Tibial nerve (tissue), 4 donors: ENCODE measurements around the gene NCF2. TPM values are rescaled to one million over a fixed set of nuclear protein-coding genes. Genes with fewer than 3 reads are reported as not detected.

ENCODE experiments used
- DNase-seq, 2 donors: peaks; one replicate each; pipeline ENCODE4 v3.0.0-alpha.2; 2019; ENCODE audit warnings: low spot score in 2 of 2
- H3K27ac ChIP-seq, 4 donors: fragments of 200-600 bp; sonication (generic) in 3 of 4; one replicate each; pipeline ENCODE4 v1.5.1; 2017 to 2019; ENCODE audit warnings: mild to moderate bottlenecking in 1 of 4
- H3K27me3 ChIP-seq, 2 donors: fragments of 200-600 bp; sonication (generic) in 1 of 2; one replicate each; pipeline versions ENCODE4 v1.5.1 to v1.6.0; 2017 to 2019
- H3K36me3 ChIP-seq, 3 donors: fragments of 200-600 bp; sonication (generic); one replicate each; pipeline ENCODE4 v1.5.1; 2018 to 2019
- H3K4me1 ChIP-seq, 4 donors: fragments of 200-600 bp; sonication (generic) in 3 of 4; one replicate each; pipeline ENCODE4 v1.5.1; 2017 to 2019
- H3K4me3 ChIP-seq, 4 donors: fragments of 200-600 bp; sonication (generic) in 3 of 4; one replicate each; pipeline ENCODE4 v1.5.1; 2017 to 2019; ENCODE audit warnings: mild to moderate bottlenecking in 1 of 4, moderate library complexity in 1 of 4
- H3K9me3 ChIP-seq, 4 donors: fragments of 200-600 bp; sonication (generic) in 3 of 4; one replicate each; pipeline ENCODE4 v1.5.1; 2017 to 2019
- CTCF ChIP-seq, 5 experiments: fragments of 200-600 bp in 3 of 5; fragments of 450-650 bp in 2 of 5; sonication (generic) in 3 of 5; IDR thresholded peaks; one replicate each; pipeline ENCODE4 v1.5.1; 2016 to 2019; ENCODE audit warnings: antibody characterized with exemption in 5 of 5, mild to moderate bottlenecking in 3 of 5, moderate library complexity in 2 of 5
- EP300 ChIP-seq, 2 donors: sonication (generic); formaldehyde crosslinking; IDR thresholded peaks; one replicate each; pipeline ENCODE4 v1.6.1; 2017; ENCODE audit warnings: antibody characterized with exemption in 2 of 2, mild to moderate bottlenecking in 1 of 2
- POLR2A ChIP-seq, 2 donors: fragments of 450-650 bp; IDR thresholded peaks; one replicate each; pipeline ENCODE4 v1.6.1; 2017; ENCODE audit warnings: antibody characterized with exemption in 2 of 2, mild to moderate bottlenecking in 2 of 2, moderate library complexity in 2 of 2
- WGBS, 2 donors: methylation state at CpG; one replicate each; pipeline ENCODE4 v1.1.5; 2018; 5-methylcytosine and 5-hydroxymethylcytosine counted together
- total RNA-seq, 4 donors: library from RNA; depleted of rRNA; stranded (reverse); fragments of >200 nt; gene quantifications; one replicate each; pipeline ENCODE4 v1.1.0, GENCODE V29; 2016

Gene NCF2
- total RNA-seq, 4 donors from 2014 or later: 9.6 to 21.0 (median 17.1) TPM

GRCh38 chr1:183604038-183604808, 14.0 kb upstream of the NCF2 start:
- H3K27ac ChIP-seq: peak overlapping the region in 2 of 4 donors; percentile 53 to 60
- 46 to 58% methylated on average over 10 of the region's 10 CpGs for WGBS, 2 donors

GRCh38 chr1:183602510-183602909, 12.3 kb upstream of the NCF2 start:
- Histone ChIP-seq H3K27ac (peak overlapping the region in 1 of 4 donors; percentile 43), H3K9me3 (no peaks in the 10 kb centered on the region), H3K27me3 (no peaks in the 10 kb centered on the region), H3K4me1 (peaks cover 0 to 25% (median 6%) of the 10 kb centered on the region in 4 donors), H3K4me3 (no peak overlapping the region), H3K36me3 (no peaks in the 10 kb centered on the region)
- 100% methylated on average over 1 of the region's 1 CpG for WGBS, 2 donors
- TF ChIP-seq EP300 (IDR thresholded peaks at IDR 0.05) (no peak), POLR2A (IDR thresholded peaks at IDR 0.05) (no peak), CTCF (IDR thresholded peaks at IDR 0.05) (no peak)
- DNase-seq: no peak

More at GRCh38 chr1:183604038-183604808, 14.0 kb upstream of the NCF2 start:
- H3K4me3 ChIP-seq: no peak overlapping the region
- DNase-seq: no peak
- no peaks in the 10 kb centered on the region for H3K27me3 ChIP-seq
- H3K9me3 ChIP-seq: no peaks in the 10 kb centered on the region
- H3K4me1 ChIP-seq: peaks cover 0 to 23% (median 11%) of the 10 kb centered on the region in 4 donors
- no peaks in the 10 kb centered on the region for H3K36me3 ChIP-seq
- TF ChIP-seq CTCF (IDR thresholded peaks at IDR 0.05) (no peak), POLR2A (IDR thresholded peaks at IDR 0.05) (no peak), EP300 (IDR thresholded peaks at IDR 0.05) (no peak)

GRCh38 chr1:183600634-183601033, 10.4 kb upstream of the NCF2 start:
- DNase-seq: no peak
- Histone ChIP-seq H3K9me3 (no peaks in the 10 kb centered on the region), H3K27ac (no peak overlapping the region), H3K36me3 (no peaks in the 10 kb centered on the region), H3K4me1 (peaks cover 0 to 25% (median 6%) of the 10 kb centered on the region in 4 donors), H3K4me3 (no peak overlapping the region), H3K27me3 (no peaks in the 10 kb centered on the region)
- TF ChIP-seq CTCF (IDR thresholded peaks at IDR 0.05) (no peak), EP300 (IDR thresholded peaks at IDR 0.05) (no peak), POLR2A (IDR thresholded peaks at IDR 0.05) (no peak)
- WGBS, 2 donors: 82 to 93% methylated on average over 3 of the region's 3 CpGs

GRCh38 chr1:183600136-183600535, 9.9 kb upstream of the NCF2 start:
- Histone ChIP-seq H3K4me1 (peaks cover 0 to 25% (median 6%) of the 10 kb centered on the region in 4 donors), H3K27me3 (no peaks in the 10 kb centered on the region), H3K27ac (no peak overlapping the region), H3K9me3 (no peaks in the 10 kb centered on the region), H3K36me3 (no peaks in the 10 kb centered on the region), H3K4me3 (no peak overlapping the region)
- WGBS, 2 donors: 75 to 76% methylated on average over 3 of the region's 3 CpGs
- no peak for TF ChIP-seq POLR2A (IDR thresholded peaks at IDR 0.05)
- TF ChIP-seq EP300 (IDR thresholded peaks at IDR 0.05): peak in 1 of 2 donors; percentile 77
- DNase-seq: peak in 1 of 2 donors; percentile 66

GRCh38 chr1:183598386-183598785, 8.1 kb upstream of the NCF2 start:
- DNase-seq: no peak
- Histone ChIP-seq H3K4me3 (no peak overlapping the region), H3K27ac (peak overlapping the region in 3 of 4 donors; percentile 1 to 40 (median 30)), H3K9me3 (no peaks in the 10 kb centered on the region), H3K4me1 (peaks cover 0 to 16% (median 3%) of the 10 kb centered on the region in 4 donors), H3K36me3 (no peaks in the 10 kb centered on the region), H3K27me3 (no peaks in the 10 kb centered on the region)
- 18 to 36% methylated on average over 2 of the region's 2 CpGs for WGBS, 2 donors
- TF ChIP-seq EP300 (IDR thresholded peaks at IDR 0.05): no peak
- TF ChIP-seq POLR2A (IDR thresholded peaks at IDR 0.05): no peak

GRCh38 chr1:183597656-183598347, 7.5 kb upstream of the NCF2 start:
- DNase-seq: no peak
- H3K27me3 ChIP-seq: no peaks in the 10 kb centered on the region
- H3K9me3 ChIP-seq: no peaks in the 10 kb centered on the region
- no peaks in the 10 kb centered on the region for H3K36me3 ChIP-seq
- peaks cover 0 to 14% (median 3%) of the 10 kb centered on the region in 4 donors for H3K4me1 ChIP-seq
- H3K4me3 ChIP-seq: no peak overlapping the region
- 56 to 62% methylated on average over 5 of the region's 5 CpGs for WGBS, 2 donors
- H3K27ac ChIP-seq: peak overlapping the region in 2 of 4 donors; percentile 1 to 40
- TF ChIP-seq EP300 (IDR thresholded peaks at IDR 0.05): no peak
- no peak for TF ChIP-seq POLR2A (IDR thresholded peaks at IDR 0.05)
- no peak for TF ChIP-seq CTCF (IDR thresholded peaks at IDR 0.05)
